ENCODE results near the gene TOR3A. TPM values are rescaled to one million over a fixed set of nuclear protein-coding genes. Genes with fewer than 3 reads are reported as not detected.

Gene TOR3A
- total RNA-seq, 1 experiment from 2014 or later: 51.5 TPM

DNA sequence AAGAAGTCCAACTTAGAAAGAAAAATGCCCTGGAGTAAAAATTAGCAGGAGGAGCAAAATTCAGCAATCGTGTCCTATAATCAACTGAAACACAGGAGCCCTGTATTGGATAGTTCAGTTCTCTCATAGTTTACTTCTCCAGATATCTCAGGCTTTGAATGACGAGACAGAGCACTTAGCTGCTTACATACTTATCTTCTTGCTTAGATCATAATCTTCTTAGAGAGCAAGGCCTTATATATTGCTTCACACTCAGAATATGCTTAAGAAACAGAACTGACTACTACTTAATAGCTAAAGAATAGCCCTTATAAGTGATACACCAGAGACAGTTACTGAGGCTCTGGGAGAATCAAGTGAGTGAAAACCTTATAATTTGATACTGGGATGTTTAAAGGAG is 38.9 kb downstream of the TOR3A start:
- DNase-seq (ENCODE audit: low read depth, low spot score) (no peak), ATAC-seq (no peak)
- no peaks in the 10 kb centered on the region for H3K27me3 ChIP-seq (ENCODE audit: control insufficient read depth, insufficient read depth, low read length)
- H3K9me3 ChIP-seq (ENCODE audit: control insufficient read depth, insufficient read depth, low read depth, low read length): no peaks in the 10 kb centered on the region
- no peak overlapping the region for H3K4me3 ChIP-seq (ENCODE audit: low read depth in 2 of 2, low read length in 2 of 2)
- BruUV-seq (replicated peaks): no TSS peak
- in situ Hi-C loops (cut with HindIII; ENCODE audit: low pct_unique_long_range_greater_than_20kb, low sequenced_read_pairs) (no loop called here), intact Hi-C loops (cut with micrococcal nuclease; ENCODE audit: unreplicated experiment) (loop anchor here (2.0 to 5.0 kb wide), 3 partner anchors 72 to 247 kb away; partner anchors contain the start of genes AXDND1 and SOAT1)
- H3K4me1 ChIP-seq (ENCODE audit: control insufficient read depth, insufficient read depth, low read length): no peaks in the 10 kb centered on the region
- no peak overlapping the region for H3K27ac ChIP-seq (ENCODE audit: low read length)
- ChIA-PET CTCF (interaction anchor here (1.0 to 1.6 kb wide), 2 partner anchors 8 to 172 kb away, joined by 3 to 8 read pairs; partner anchors contain the start of gene SOAT1), POLR2A (interaction anchor here (0.6 kb wide), 1 partner anchor 32 kb away, joined by 3 read pairs; no protein-coding TSS in a partner anchor)
- no peak for TF ChIP-seq SIN3A (IDR thresholded peaks at IDR 0.05; ENCODE audit: borderline replicate concordance, insufficient read depth, low read depth, low read length)
- TF ChIP-seq POLR2AphosphoS5 (IDR thresholded peaks at IDR 0.05; ENCODE audit: low read depth, low read length): no peak
- TF ChIP-seq, protein P1, sequence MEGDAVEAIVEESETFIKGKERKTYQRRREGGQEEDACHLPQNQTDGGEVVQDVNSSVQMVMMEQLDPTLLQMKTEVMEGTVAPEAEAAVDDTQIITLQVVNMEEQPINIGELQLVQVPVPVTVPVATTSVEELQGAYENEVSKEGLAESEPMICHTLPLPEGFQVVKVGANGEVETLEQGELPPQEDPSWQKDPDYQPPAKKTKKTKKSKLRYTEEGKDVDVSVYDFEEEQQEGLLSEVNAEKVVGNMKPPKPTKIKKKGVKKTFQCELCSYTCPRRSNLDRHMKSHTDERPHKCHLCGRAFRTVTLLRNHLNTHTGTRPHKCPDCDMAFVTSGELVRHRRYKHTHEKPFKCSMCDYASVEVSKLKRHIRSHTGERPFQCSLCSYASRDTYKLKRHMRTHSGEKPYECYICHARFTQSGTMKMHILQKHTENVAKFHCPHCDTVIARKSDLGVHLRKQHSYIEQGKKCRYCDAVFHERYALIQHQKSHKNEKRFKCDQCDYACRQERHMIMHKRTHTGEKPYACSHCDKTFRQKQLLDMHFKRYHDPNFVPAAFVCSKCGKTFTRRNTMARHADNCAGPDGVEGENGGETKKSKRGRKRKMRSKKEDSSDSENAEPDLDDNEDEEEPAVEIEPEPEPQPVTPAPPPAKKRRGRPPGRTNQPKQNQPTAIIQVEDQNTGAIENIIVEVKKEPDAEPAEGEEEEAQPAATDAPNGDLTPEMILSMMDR (IDR thresholded peaks at IDR 0.05): no peak
- no peak for TF ChIP-seq TCF7L2 (IDR thresholded peaks at IDR 0.05; ENCODE audit: low read depth, low read length)
- TF ChIP-seq, protein P2, sequence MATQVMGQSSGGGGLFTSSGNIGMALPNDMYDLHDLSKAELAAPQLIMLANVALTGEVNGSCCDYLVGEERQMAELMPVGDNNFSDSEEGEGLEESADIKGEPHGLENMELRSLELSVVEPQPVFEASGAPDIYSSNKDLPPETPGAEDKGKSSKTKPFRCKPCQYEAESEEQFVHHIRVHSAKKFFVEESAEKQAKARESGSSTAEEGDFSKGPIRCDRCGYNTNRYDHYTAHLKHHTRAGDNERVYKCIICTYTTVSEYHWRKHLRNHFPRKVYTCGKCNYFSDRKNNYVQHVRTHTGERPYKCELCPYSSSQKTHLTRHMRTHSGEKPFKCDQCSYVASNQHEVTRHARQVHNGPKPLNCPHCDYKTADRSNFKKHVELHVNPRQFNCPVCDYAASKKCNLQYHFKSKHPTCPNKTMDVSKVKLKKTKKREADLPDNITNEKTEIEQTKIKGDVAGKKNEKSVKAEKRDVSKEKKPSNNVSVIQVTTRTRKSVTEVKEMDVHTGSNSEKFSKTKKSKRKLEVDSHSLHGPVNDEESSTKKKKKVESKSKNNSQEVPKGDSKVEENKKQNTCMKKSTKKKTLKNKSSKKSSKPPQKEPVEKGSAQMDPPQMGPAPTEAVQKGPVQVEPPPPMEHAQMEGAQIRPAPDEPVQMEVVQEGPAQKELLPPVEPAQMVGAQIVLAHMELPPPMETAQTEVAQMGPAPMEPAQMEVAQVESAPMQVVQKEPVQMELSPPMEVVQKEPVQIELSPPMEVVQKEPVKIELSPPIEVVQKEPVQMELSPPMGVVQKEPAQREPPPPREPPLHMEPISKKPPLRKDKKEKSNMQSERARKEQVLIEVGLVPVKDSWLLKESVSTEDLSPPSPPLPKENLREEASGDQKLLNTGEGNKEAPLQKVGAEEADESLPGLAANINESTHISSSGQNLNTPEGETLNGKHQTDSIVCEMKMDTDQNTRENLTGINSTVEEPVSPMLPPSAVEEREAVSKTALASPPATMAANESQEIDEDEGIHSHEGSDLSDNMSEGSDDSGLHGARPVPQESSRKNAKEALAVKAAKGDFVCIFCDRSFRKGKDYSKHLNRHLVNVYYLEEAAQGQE (IDR thresholded peaks at IDR 0.05; ENCODE audit: insufficient read depth in 1 of 2, low read depth in 2 of 2, low read length in 1 of 2): no peak
- H3K36me3 ChIP-seq (ENCODE audit: control insufficient read depth, insufficient read depth, low read length): peaks cover 5% of the 10 kb centered on the region; the same call in 1 of the 2 replicates

DNA sequence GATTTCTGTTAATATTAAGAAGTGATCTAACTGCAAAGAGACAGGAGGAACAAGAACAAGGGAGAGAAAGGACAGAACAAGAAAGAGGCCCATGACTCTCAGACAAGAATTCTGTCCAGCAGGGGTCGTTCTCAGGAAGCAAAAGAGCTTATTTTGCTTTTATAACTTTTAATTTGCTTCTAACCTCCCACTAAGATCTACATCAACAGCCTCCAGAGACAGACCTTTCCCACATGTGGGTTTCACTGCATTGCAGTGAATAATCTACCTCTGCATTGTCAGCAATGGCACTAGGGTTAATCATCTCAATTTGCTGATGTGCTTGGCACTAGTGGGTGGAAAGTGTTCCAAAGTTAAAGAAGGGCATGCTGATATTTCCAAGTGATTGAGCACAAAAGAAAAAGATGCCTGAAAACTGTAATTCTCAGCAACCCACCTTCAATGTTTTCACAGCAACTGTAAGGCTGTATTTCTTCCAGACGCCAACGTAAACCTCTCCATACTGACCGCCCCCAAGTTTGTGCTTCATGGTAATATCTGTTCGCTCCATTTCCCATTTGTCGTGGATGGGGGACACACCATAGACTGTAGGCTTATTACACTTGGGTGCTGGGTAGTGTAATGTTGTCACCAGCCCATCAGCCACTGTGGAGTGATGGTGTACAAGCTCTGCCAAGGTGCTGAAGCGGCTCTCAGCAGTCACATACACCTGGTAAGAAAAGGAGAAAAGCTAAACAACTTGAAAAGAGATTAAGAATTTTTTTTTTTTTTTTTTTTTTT is 39.5 kb downstream of the TOR3A start:
- intact Hi-C loops (cut with micrococcal nuclease; ENCODE audit: unreplicated experiment) (loop anchor here (2.0 to 5.0 kb wide), 3 partner anchors 71 to 246 kb away; partner anchors contain the start of genes AXDND1 and SOAT1), in situ Hi-C loops (cut with HindIII; ENCODE audit: low pct_unique_long_range_greater_than_20kb, low sequenced_read_pairs) (no loop called here)
- TF ChIP-seq TCF7L2 (IDR thresholded peaks at IDR 0.05; ENCODE audit: low read depth, low read length): no peak
- TF ChIP-seq SIN3A (IDR thresholded peaks at IDR 0.05; ENCODE audit: borderline replicate concordance, insufficient read depth, low read depth, low read length): no peak
- TF ChIP-seq, protein P2 (IDR thresholded peaks at IDR 0.05; ENCODE audit: insufficient read depth in 1 of 2, low read depth in 2 of 2, low read length in 1 of 2): no peak
- TF ChIP-seq, protein P1 (IDR thresholded peaks at IDR 0.05): peak; percentile 74; the same call in 1 of the 2 replicates
- no peak for TF ChIP-seq POLR2AphosphoS5 (IDR thresholded peaks at IDR 0.05; ENCODE audit: low read depth, low read length)
- DNase-seq (ENCODE audit: low read depth, low spot score) (no peak), ATAC-seq (peak; percentile 66)
- no peaks in the 10 kb centered on the region for H3K9me3 ChIP-seq (ENCODE audit: control insufficient read depth, insufficient read depth, low read depth, low read length)
- CTCF ChIA-PET: interaction anchor here (0.6 to 1.6 kb wide), 7 partner anchors 9 to 172 kb away, joined by 3 to 9 read pairs (median 5); partner anchors contain the start of gene SOAT1
- H3K4me3 ChIP-seq (ENCODE audit: low read depth in 2 of 2, low read length in 2 of 2): no peak overlapping the region
- no peak overlapping the region for H3K27ac ChIP-seq (ENCODE audit: low read length)
- peaks cover 5% of the 10 kb centered on the region; the same call in 1 of the 2 replicates for H3K36me3 ChIP-seq (ENCODE audit: control insufficient read depth, insufficient read depth, low read length)
- BruUV-seq (replicated peaks): no TSS peak
- H3K27me3 ChIP-seq (ENCODE audit: control insufficient read depth, insufficient read depth, low read length): no peaks in the 10 kb centered on the region
- H3K4me1 ChIP-seq (ENCODE audit: control insufficient read depth, insufficient read depth, low read length): no peaks in the 10 kb centered on the region
- POLR2A ChIA-PET: interaction anchor here (0.6 kb wide), 1 partner anchor 42 kb away, joined by 5 read pairs; no protein-coding TSS in a partner anchor
